ENCODE data around the gene RNU7-1.
"Not testable (repeated sequence)": the region's sequence is repeated elsewhere in the genome, so short reads cannot be mapped to it uniquely, and the experiment has no call there.

RNU7-1 gene

GRCh38 chr12:6943722-6944380 is at the start of gene RNU7-1, which contains the start of gene C12orf57:
TSS of gene RNU7-1 (plus strand) at chr12:6943816.
TSS of gene C12orf57 (plus strand) at chr12:6944022. CDS start at chr12:6944122, 100 bp downstream.
- peak; percentile 96 for DNase-seq

GRCh38 chr12:6894321-6894720 is 49.3 kb upstream of the RNU7-1 start:
- no peak for DNase-seq

- no peak for DNase-seq
These were observed 46.7 kb upstream of the RNU7-1 start for GRCh38 chr12:6896846-6897435.

- DNase-seq, result no peak
These were observed 44.2 kb upstream of the RNU7-1 start for GRCh38 chr12:6899427-6899826.

- DNase-seq, result no peak
These were observed 43.6 kb upstream of the RNU7-1 start for GRCh38 chr12:6899837-6900519.

- no peak for DNase-seq
These were observed 41.2 kb upstream of the RNU7-1 start for GRCh38 chr12:6902448-6902847.

GRCh38 chr12:6903722-6904121 is 39.9 kb upstream of the RNU7-1 start:
- DNase-seq, result no peak

- peak; percentile 95 for DNase-seq
These were observed 39.0 kb upstream of the RNU7-1 start, which contains the start of gene LRRC23 for GRCh38 chr12:6904280-6905276. TSS of gene LRRC23 (plus strand) at chr12:6904822. CDS start at chr12:6905634, 812 bp downstream.

GRCh38 chr12:6905414-6906040 is 38.1 kb upstream of the RNU7-1 start:
- no peak for DNase-seq

- DNase-seq, result not testable (repeated sequence)
These were observed 35.5 kb upstream of the RNU7-1 start for GRCh38 chr12:6908141-6908540.

GRCh38 chr12:6909421-6910145 is 34.0 kb upstream of the RNU7-1 start:
- no peak for DNase-seq

GRCh38 chr12:6912164-6912935 is 31.3 kb upstream of the RNU7-1 start:
- DNase-seq, result no peak

- peak; percentile 71 for DNase-seq
These were observed 29.2 kb upstream of the RNU7-1 start, which contains the start of gene ENO2 for GRCh38 chr12:6914246-6914946. TSS of gene ENO2 (plus strand) at chr12:6914580. CDS start at chr12:6915833, 1,253 bp downstream.

- DNase-seq, result no peak
These were observed 28.4 kb upstream of the RNU7-1 start for GRCh38 chr12:6914947-6915788.

GRCh38 chr12:6915789-6916285 is 27.8 kb upstream of the RNU7-1 start:
- DNase-seq, result no peak

- DNase-seq, result no peak
These were observed 27.0 kb upstream of the RNU7-1 start for GRCh38 chr12:6916426-6917200.

GRCh38 chr12:6917491-6918231 is 26.0 kb upstream of the RNU7-1 start:
- peak; percentile 53 for DNase-seq
